Neural cell (in vitro differentiated cells): ENCODE measurements around the gene MTA1. TPM values are rescaled to one million over a fixed set of nuclear protein-coding genes. Genes with fewer than 3 reads are reported as not detected.

ENCODE experiments used
- H2AFZ ChIP-seq: fragments of 200-600, 300-800 bp; sonication (generic), shearing (Covaris generic); 2 replicates; pipeline ENCODE4 v1.6.0; 2014; ENCODE audit warnings: low read depth, mild to moderate bottlenecking, antibody characterized with exemption, low read length, moderate library complexity
- H3F3A ChIP-seq: fragments of 200-600 bp; shearing (Covaris generic); 2 replicates; pipeline ENCODE4 v1.6.1; 2016; ENCODE audit warnings: mild to moderate bottlenecking, moderate library complexity, mixed read lengths, antibody characterized with exemption, low read length; ENCODE audit not compliant: insufficient read depth, poor library complexity, severe bottlenecking
- H3K27ac ChIP-seq: fragments of 200-600, 300-800 bp; sonication (generic), shearing (Covaris generic); 2 replicates; pipeline ENCODE4 v1.5.1; 2014; ENCODE audit warnings: mild to moderate bottlenecking, low read length, moderate library complexity
- H3K27me3 ChIP-seq: fragments of 300-800, 200-600 bp; sonication (generic), shearing (Covaris generic); 2 replicates; pipeline ENCODE4 v1.6.0; 2014; ENCODE audit warnings: mild to moderate bottlenecking, low read depth, low read length, moderate library complexity; ENCODE audit not compliant: insufficient read depth
- H3K36me3 ChIP-seq: fragments of 300-800, 200-600 bp; sonication (generic), shearing (Covaris generic); 2 replicates; pipeline ENCODE4 v1.5.1; 2014; ENCODE audit warnings: mild to moderate bottlenecking, antibody characterized with exemption, low read length, moderate library complexity; ENCODE audit not compliant: insufficient read depth
- H3K4me2 ChIP-seq: fragments of 300-800, 200-600 bp; sonication (generic), shearing (Covaris generic); 2 replicates; pipeline ENCODE4 v1.6.0; 2014; ENCODE audit warnings: mild to moderate bottlenecking, low read length
- H3K4me3 ChIP-seq: fragments of 300-800, 200-600 bp; sonication (generic), shearing (Covaris generic); 2 replicates; pipeline ENCODE4 v1.5.1; 2014; ENCODE audit warnings: mild to moderate bottlenecking, low read length, moderate library complexity
- H3K79me2 ChIP-seq: fragments of 200-600 bp; shearing (Covaris generic); replicated peaks from 2 replicates; pipeline ENCODE4 v1.6.0; 2014; ENCODE audit warnings: mild to moderate bottlenecking, low read length, moderate library complexity; ENCODE audit not compliant: insufficient read depth
- H3K9ac ChIP-seq: fragments of 300-800, 200-600 bp; sonication (generic), shearing (Covaris generic); 2 replicates; pipeline ENCODE4 v1.6.1; 2016; ENCODE audit warnings: mild to moderate bottlenecking, low read length, mixed read lengths
- H3K9me2 ChIP-seq: fragments of 200-600 bp; shearing (Covaris generic); 2 replicates; pipeline ENCODE4 v1.6.1; 2016; ENCODE audit warnings: mild to moderate bottlenecking, low read length, mixed read lengths; ENCODE audit not compliant: insufficient read depth
- H3K9me3 ChIP-seq: fragments of 200-600, 300-800 bp; sonication (generic), shearing (Covaris generic); 2 replicates; pipeline ENCODE4 v1.6.1; 2016; ENCODE audit warnings: mild to moderate bottlenecking, mixed run types, low read length, moderate library complexity, mixed read lengths
- H4K20me1 ChIP-seq: fragments of 200-600 bp; shearing (Covaris generic); 2 replicates; pipeline ENCODE4 v1.6.1; 2016; ENCODE audit warnings: mild to moderate bottlenecking, mixed run types; ENCODE audit not compliant: insufficient read depth
- EP300 ChIP-seq: fragments of 450-650 bp; conservative IDR thresholded peaks from 2 replicates; pipeline ENCODE4 v1.6.1; 2014; ENCODE audit warnings: antibody characterized with exemption, mild to moderate bottlenecking, moderate library complexity; ENCODE audit not compliant: poor library complexity, severe bottlenecking
- EZH2 ChIP-seq: fragments of 200-600, 300-800 bp; shearing (Covaris generic), sonication (generic); IDR thresholded peaks from 2 replicates; pipeline ENCODE4 v1.6.1; 2014; ENCODE audit warnings: antibody characterized with exemption, low read length, borderline replicate concordance, mild to moderate bottlenecking; ENCODE audit not compliant: insufficient read depth, poor library complexity, severe bottlenecking
- MXI1 ChIP-seq: fragments of 450-650 bp; conservative IDR thresholded peaks from 2 replicates; pipeline ENCODE4 v1.6.1; 2014; ENCODE audit warnings: antibody characterized with exemption, mild to moderate bottlenecking; ENCODE audit not compliant: poor library complexity, severe bottlenecking
- POLR2AphosphoS5 ChIP-seq: IDR thresholded peaks from 2 replicates; pipeline ENCODE4 v1.6.1; 2012
- RAD21 ChIP-seq: fragments of 450-650 bp; conservative IDR thresholded peaks from 2 replicates; pipeline ENCODE4 v1.6.1; 2014; ENCODE audit warnings: antibody characterized with exemption, mild to moderate bottlenecking, moderate library complexity
- SMC3 ChIP-seq: fragments of 450-650 bp; conservative IDR thresholded peaks from 2 replicates; pipeline ENCODE4 v1.6.1; 2014; ENCODE audit warnings: antibody characterized with exemption, mild to moderate bottlenecking, moderate library complexity; ENCODE audit not compliant: poor library complexity
- TAF1 ChIP-seq: IDR thresholded peaks from 2 replicates; pipeline ENCODE4 v1.6.1; 2012; ENCODE audit warnings: low read depth
- polyA plus RNA-seq: library from polyadenylated mRNA; depleted of rRNA; stranded (reverse); fragments of >200 nt; gene quantifications from 2 replicates; pipeline ENCODE4 v1.2.3, GENCODE V29; 2014
- TF ChIP-seq, protein P1 (sequence below): fragments of 450-650 bp; IDR thresholded peaks from 2 replicates; pipeline ENCODE4 v1.5.1; 2014; ENCODE audit warnings: antibody characterized with exemption, mild to moderate bottlenecking, moderate library complexity; ENCODE audit not compliant: poor library complexity, severe bottlenecking
- TF ChIP-seq, protein P2 (sequence below): IDR thresholded peaks from 2 replicates; pipeline ENCODE4 v1.6.1; 2012; ENCODE audit warnings: borderline replicate concordance

MTA1 gene
- polyA plus RNA-seq, 1 donor from 2014 or later = 94.0 TPM

DNA sequence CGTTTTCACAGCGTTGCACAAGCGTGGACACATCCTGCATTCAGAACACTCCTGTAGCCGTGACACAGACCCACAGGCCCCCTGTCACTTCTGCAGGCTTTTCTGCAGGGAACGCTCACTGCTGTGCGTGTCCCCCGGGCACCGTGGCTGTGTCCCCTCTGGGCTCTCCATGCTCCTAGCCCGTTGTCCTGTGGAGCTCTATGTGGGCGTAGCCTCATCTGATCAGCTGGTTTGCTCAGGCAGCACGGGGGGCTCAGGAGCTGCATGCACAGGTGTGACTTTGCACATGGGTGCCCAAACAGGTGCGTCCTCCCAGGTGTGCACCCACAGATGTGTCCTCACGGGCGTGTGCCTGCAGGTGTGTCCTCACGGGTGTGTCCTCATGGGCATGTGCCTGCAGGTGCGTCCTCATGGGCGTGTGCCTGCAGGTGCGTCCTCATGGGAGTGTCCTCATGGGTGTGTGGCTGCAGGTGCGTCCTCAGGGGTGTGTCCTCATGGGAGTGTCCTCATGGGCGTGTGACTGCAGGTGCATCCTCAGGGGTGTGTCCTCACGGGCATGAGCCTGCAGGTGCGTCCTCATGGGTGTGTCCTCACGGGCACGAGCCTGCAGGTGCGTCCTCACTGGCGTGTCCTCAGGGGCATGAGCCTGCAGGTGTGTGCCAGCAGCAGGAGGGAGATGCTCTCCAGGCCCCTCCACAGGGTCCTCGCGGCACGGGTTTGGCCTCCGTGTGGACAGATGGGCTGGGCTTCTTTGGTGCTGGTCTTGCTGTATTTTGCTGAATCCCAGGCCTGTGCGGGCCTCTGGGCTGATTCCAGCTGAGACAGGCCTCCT, 17.5 kb downstream of the MTA1 start:
- H2AFZ ChIP-seq = no peak overlapping the region
- H3K36me3 ChIP-seq = no peaks in the 10 kb centered on the region
- no peaks in the 10 kb centered on the region for H3K9me3 ChIP-seq
- peaks cover 3% of the 10 kb centered on the region for H4K20me1 ChIP-seq
- no peak overlapping the region for H3K27ac ChIP-seq
- TF ChIP-seq MXI1 = no peak
- TF ChIP-seq, protein P1, sequence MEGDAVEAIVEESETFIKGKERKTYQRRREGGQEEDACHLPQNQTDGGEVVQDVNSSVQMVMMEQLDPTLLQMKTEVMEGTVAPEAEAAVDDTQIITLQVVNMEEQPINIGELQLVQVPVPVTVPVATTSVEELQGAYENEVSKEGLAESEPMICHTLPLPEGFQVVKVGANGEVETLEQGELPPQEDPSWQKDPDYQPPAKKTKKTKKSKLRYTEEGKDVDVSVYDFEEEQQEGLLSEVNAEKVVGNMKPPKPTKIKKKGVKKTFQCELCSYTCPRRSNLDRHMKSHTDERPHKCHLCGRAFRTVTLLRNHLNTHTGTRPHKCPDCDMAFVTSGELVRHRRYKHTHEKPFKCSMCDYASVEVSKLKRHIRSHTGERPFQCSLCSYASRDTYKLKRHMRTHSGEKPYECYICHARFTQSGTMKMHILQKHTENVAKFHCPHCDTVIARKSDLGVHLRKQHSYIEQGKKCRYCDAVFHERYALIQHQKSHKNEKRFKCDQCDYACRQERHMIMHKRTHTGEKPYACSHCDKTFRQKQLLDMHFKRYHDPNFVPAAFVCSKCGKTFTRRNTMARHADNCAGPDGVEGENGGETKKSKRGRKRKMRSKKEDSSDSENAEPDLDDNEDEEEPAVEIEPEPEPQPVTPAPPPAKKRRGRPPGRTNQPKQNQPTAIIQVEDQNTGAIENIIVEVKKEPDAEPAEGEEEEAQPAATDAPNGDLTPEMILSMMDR = no peak
- TF ChIP-seq POLR2AphosphoS5 = no peak
- TF ChIP-seq TAF1 = no peak
- no peak for TF ChIP-seq EP300
- TF ChIP-seq RAD21 = no peak
- no peak for TF ChIP-seq EZH2
- TF ChIP-seq, protein P2, sequence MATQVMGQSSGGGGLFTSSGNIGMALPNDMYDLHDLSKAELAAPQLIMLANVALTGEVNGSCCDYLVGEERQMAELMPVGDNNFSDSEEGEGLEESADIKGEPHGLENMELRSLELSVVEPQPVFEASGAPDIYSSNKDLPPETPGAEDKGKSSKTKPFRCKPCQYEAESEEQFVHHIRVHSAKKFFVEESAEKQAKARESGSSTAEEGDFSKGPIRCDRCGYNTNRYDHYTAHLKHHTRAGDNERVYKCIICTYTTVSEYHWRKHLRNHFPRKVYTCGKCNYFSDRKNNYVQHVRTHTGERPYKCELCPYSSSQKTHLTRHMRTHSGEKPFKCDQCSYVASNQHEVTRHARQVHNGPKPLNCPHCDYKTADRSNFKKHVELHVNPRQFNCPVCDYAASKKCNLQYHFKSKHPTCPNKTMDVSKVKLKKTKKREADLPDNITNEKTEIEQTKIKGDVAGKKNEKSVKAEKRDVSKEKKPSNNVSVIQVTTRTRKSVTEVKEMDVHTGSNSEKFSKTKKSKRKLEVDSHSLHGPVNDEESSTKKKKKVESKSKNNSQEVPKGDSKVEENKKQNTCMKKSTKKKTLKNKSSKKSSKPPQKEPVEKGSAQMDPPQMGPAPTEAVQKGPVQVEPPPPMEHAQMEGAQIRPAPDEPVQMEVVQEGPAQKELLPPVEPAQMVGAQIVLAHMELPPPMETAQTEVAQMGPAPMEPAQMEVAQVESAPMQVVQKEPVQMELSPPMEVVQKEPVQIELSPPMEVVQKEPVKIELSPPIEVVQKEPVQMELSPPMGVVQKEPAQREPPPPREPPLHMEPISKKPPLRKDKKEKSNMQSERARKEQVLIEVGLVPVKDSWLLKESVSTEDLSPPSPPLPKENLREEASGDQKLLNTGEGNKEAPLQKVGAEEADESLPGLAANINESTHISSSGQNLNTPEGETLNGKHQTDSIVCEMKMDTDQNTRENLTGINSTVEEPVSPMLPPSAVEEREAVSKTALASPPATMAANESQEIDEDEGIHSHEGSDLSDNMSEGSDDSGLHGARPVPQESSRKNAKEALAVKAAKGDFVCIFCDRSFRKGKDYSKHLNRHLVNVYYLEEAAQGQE = no peak
- no peak for TF ChIP-seq SMC3
- peaks cover 34% of the 10 kb centered on the region for H3K79me2 ChIP-seq
- H3K27me3 ChIP-seq = no peaks in the 10 kb centered on the region
- H3F3A ChIP-seq = no peaks in the 10 kb centered on the region
- no peak overlapping the region for H3K4me3 ChIP-seq
- H3K4me2 ChIP-seq = no peak overlapping the region
- H3K9ac ChIP-seq = no peak overlapping the region
- no peaks in the 10 kb centered on the region for H3K9me2 ChIP-seq

DNA sequence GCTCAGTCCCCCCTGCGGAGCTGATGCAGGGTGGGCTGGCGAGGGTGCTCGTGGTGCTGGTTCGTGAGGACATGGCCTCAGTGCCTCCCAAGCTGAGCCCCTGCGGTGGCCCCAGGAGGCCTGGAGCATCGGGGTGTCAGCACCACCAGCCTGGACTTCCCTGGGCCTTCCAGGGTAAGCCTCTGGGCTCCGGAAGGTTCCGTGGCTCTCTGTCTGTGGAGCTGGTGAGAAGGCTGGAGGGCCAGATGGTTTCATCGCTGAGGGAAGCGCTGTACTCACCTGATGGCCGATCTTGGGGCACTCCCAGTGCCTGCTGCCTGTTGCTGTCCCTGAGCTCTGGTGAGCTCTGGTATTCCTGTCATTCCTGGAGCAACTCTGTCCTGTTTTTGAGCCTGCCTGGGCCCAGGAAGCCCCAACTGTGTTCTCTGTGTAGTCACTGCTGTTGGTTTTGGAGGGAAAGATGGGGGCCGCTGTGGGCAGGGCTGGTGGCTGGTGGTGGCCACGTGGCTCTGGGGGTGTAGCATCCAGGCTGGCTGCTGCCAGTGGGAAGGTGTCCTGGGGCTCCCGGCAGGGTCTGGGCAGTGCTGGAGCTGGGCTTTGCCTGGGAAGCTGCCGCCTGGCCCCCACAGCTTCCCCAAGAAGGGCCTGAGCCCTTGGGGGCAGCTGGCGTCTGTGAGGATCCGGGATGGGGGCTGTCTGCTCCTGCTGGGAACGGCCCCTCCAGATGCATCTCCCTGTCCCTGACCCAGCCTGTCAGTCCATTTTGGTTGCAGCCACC, 18.3 kb downstream of the MTA1 start:
- H3K9ac ChIP-seq = no peak overlapping the region
- H3K9me2 ChIP-seq = no peaks in the 10 kb centered on the region
- no peaks in the 10 kb centered on the region for H3K27me3 ChIP-seq
- H3K27ac ChIP-seq = no peak overlapping the region
- H3F3A ChIP-seq = no peaks in the 10 kb centered on the region
- no peak for TF ChIP-seq RAD21
- no peak for TF ChIP-seq EP300
- TF ChIP-seq POLR2AphosphoS5 = no peak
- no peak for TF ChIP-seq EZH2
- TF ChIP-seq MXI1 = no peak
- TF ChIP-seq, protein P2 = no peak
- no peak for TF ChIP-seq SMC3
- TF ChIP-seq, protein P1 = no peak
- TF ChIP-seq TAF1 = no peak
- H4K20me1 ChIP-seq = peaks cover 3% of the 10 kb centered on the region
- no peak overlapping the region for H3K4me3 ChIP-seq
- H3K36me3 ChIP-seq = no peaks in the 10 kb centered on the region
- H3K9me3 ChIP-seq = no peaks in the 10 kb centered on the region
- no peak overlapping the region for H3K4me2 ChIP-seq
- peaks cover 30% of the 10 kb centered on the region for H3K79me2 ChIP-seq
- H2AFZ ChIP-seq = no peak overlapping the region
